Mesothelial cell of epicardium (in vitro differentiated cells): ENCODE results near the gene PLCXD3. TPM values are rescaled to one million over a fixed set of nuclear protein-coding genes. Genes with fewer than 3 reads are reported as not detected.

Source experiments
- DNase-seq, 2 experiments: peaks; one replicate each; pipeline ENCODE4 v3.0.0; 2021; ENCODE audit warnings: low spot score in 2 of 2; ENCODE audit not compliant: unreplicated experiment in 2 of 2
- H3K27ac Mint-ChIP-seq: 2 replicates; pipeline ENCODE4 v1.8.0; 2021; ENCODE audit warnings: mixed read lengths
- H3K27me3 Mint-ChIP-seq: 2 replicates; pipeline ENCODE4 v1.8.0; 2021; ENCODE audit warnings: low read depth, mixed read lengths
- H3K36me3 Mint-ChIP-seq: 2 replicates; pipeline ENCODE4 v1.8.0; 2021; ENCODE audit warnings: mixed read lengths
- H3K4me1 Mint-ChIP-seq: 2 replicates; pipeline ENCODE4 v1.8.0; 2021; ENCODE audit warnings: mixed read lengths
- H3K4me3 Mint-ChIP-seq: 2 replicates; pipeline ENCODE4 v1.8.0; 2021; ENCODE audit warnings: mild to moderate bottlenecking, moderate library complexity, mixed read lengths
- H3K9me3 Mint-ChIP-seq: 2 replicates; pipeline ENCODE4 v1.8.0; 2021; ENCODE audit warnings: mixed read lengths
- CTCF ChIP-seq: fragments of 200-600 bp; sonication (generic); IDR thresholded peaks from one replicate; pipeline ENCODE4 v1.5.0; 2021; ENCODE audit warnings: antibody characterized with exemption; ENCODE audit not compliant: unreplicated experiment
- total RNA-seq: library from RNA; stranded (reverse); gene quantifications from 3 replicates; pipeline ENCODE4 v1.2.1, GENCODE V29; 2021

The PLCXD3 gene
- total RNA-seq, 1 donor from 2014 or later, result not detected

GRCh38 chr5:41289970-41290464 is 220.4 kb downstream of the PLCXD3 start:
- Mint-ChIP-seq H3K36me3 (no peaks in the 10 kb centered on the region), H3K9me3 (no peaks in the 10 kb centered on the region), H3K4me1 (no peaks in the 10 kb centered on the region), H3K27ac (no peak overlapping the region), H3K4me3 (no peak overlapping the region), H3K27me3 (no peaks in the 10 kb centered on the region)
- TF ChIP-seq CTCF, result no peak
- DNase-seq, result no peak

GRCh38 chr5:41286696-41287095 is 223.7 kb downstream of the PLCXD3 start:
- no peak overlapping the region for H3K4me3 Mint-ChIP-seq

GRCh38 chr5:41286165-41286564 is 224.2 kb downstream of the PLCXD3 start:
- no peak overlapping the region for H3K4me3 Mint-ChIP-seq
- no peak for TF ChIP-seq CTCF
- no peaks in the 10 kb centered on the region for H3K9me3 Mint-ChIP-seq
- H3K36me3 Mint-ChIP-seq, result no peaks in the 10 kb centered on the region
- H3K27me3 Mint-ChIP-seq, result peaks cover 2% of the 10 kb centered on the region
- no peaks in the 10 kb centered on the region for H3K4me1 Mint-ChIP-seq
- no peak overlapping the region for H3K27ac Mint-ChIP-seq
- DNase-seq, result no peak

More at GRCh38 chr5:41286696-41287095, 223.7 kb downstream of the PLCXD3 start:
- Mint-ChIP-seq H3K9me3 (no peaks in the 10 kb centered on the region), H3K36me3 (no peaks in the 10 kb centered on the region), H3K27ac (no peak overlapping the region), H3K27me3 (peaks cover 2% of the 10 kb centered on the region), H3K4me1 (no peaks in the 10 kb centered on the region)
- DNase-seq, result no peak
- TF ChIP-seq CTCF, result no peak

GRCh38 chr5:41284938-41285337 is 225.5 kb downstream of the PLCXD3 start:
- H3K27me3 Mint-ChIP-seq, result peaks cover 2% of the 10 kb centered on the region
- H3K36me3 Mint-ChIP-seq, result no peaks in the 10 kb centered on the region
- H3K4me3 Mint-ChIP-seq, result no peak overlapping the region
- H3K4me1 Mint-ChIP-seq, result no peaks in the 10 kb centered on the region
- H3K27ac Mint-ChIP-seq, result no peak overlapping the region
- no peak for TF ChIP-seq CTCF
- H3K9me3 Mint-ChIP-seq, result no peaks in the 10 kb centered on the region
- DNase-seq, result no peak

GRCh38 chr5:41281215-41281810 is 229.1 kb downstream of the PLCXD3 start:
- Mint-ChIP-seq H3K27me3 (peaks cover 3% of the 10 kb centered on the region), H3K9me3 (no peaks in the 10 kb centered on the region), H3K27ac (no peak overlapping the region), H3K4me1 (no peaks in the 10 kb centered on the region), H3K4me3 (peak overlapping the region; percentile 15), H3K36me3 (no peaks in the 10 kb centered on the region)
- DNase-seq, result no peak
- TF ChIP-seq CTCF, result no peak
